Hepatocyte (in vitro differentiated cells): ENCODE data around the gene GKN2.

Experiments used
- EZH2phosphoT487 ChIP-seq: fragments of 200-600 bp; sonication (generic); IDR thresholded peaks from one replicate; pipeline ENCODE4 v1.6.1; 2018; ENCODE audit warnings: antibody characterized with exemption, mild to moderate bottlenecking, low read depth, moderate library complexity; ENCODE audit not compliant: unreplicated experiment, severe bottlenecking
- TF ChIP-seq, protein P1 (sequence below): fragments of 200-600 bp; sonication (generic); IDR thresholded peaks from 2 replicates; pipeline ENCODE4 v1.5.1; 2016; ENCODE audit warnings: antibody characterized with exemption, mild to moderate bottlenecking; ENCODE audit not compliant: poor library complexity

- no peak for TF ChIP-seq EZH2phosphoT487
- TF ChIP-seq, protein P1, sequence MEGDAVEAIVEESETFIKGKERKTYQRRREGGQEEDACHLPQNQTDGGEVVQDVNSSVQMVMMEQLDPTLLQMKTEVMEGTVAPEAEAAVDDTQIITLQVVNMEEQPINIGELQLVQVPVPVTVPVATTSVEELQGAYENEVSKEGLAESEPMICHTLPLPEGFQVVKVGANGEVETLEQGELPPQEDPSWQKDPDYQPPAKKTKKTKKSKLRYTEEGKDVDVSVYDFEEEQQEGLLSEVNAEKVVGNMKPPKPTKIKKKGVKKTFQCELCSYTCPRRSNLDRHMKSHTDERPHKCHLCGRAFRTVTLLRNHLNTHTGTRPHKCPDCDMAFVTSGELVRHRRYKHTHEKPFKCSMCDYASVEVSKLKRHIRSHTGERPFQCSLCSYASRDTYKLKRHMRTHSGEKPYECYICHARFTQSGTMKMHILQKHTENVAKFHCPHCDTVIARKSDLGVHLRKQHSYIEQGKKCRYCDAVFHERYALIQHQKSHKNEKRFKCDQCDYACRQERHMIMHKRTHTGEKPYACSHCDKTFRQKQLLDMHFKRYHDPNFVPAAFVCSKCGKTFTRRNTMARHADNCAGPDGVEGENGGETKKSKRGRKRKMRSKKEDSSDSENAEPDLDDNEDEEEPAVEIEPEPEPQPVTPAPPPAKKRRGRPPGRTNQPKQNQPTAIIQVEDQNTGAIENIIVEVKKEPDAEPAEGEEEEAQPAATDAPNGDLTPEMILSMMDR, result no peak
Measured at GRCh38 chr2:68978098-68978497, 25.4 kb upstream of the GKN2 start.
